Measurements from ENCODE around the gene SLC24A4.

SLC24A4 gene, protein sequence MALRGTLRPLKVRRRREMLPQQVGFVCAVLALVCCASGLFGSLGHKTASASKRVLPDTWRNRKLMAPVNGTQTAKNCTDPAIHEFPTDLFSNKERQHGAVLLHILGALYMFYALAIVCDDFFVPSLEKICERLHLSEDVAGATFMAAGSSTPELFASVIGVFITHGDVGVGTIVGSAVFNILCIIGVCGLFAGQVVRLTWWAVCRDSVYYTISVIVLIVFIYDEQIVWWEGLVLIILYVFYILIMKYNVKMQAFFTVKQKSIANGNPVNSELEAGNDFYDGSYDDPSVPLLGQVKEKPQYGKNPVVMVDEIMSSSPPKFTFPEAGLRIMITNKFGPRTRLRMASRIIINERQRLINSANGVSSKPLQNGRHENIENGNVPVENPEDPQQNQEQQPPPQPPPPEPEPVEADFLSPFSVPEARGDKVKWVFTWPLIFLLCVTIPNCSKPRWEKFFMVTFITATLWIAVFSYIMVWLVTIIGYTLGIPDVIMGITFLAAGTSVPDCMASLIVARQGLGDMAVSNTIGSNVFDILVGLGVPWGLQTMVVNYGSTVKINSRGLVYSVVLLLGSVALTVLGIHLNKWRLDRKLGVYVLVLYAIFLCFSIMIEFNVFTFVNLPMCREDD

DNA sequence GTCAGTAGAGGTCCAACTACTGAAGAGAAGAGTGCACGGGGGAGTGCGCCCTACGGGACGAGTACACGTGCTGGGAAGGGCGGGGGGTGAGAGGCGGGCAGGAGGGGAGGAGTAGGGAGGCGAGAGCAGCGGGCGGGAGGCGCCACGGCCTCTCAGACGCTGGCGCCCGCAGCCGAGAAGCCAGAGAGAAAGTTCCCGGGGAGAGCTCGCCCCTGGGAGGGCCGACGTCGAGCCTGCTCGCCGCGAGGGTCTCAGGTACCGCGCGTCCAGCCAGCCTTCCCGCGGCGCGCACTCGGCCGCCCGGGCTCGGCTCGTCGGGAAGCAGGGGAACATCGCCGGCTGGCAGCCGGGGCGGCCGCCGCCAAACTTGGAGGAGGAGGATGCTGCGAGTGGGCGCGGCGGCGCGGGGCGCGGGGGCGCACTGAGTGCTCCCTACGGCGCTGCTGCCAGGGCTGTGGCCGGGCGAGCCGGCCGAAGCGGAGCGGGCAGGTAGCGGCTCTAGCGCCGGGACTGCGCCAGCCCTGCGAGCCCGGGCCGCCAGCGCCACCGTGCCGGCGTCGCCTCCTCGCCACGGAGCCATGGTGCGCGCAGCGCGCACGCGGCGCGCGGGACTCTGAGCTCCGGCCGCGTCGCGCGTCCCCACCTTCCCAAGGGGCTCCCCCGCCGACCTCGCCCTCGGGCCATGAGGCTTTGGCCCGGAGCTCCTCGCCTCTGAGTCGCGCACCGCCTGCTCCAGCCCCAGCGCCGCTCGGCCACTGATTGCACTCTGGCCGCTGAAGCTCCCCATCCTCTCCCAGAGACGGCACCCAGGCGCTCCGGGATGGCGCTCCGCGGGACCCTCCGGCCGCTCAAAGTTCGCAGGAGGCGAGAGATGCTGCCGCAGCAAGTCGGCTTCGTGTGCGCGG is at the start of gene SLC24A4:
SLC24A4 (plus strand) TSS at position 155 of the 905 bp plus-strand sequence; CDS start at position 821, 666 bp downstream.
- DNase-seq (ENCODE audit: low spot score) = no peak

DNA sequence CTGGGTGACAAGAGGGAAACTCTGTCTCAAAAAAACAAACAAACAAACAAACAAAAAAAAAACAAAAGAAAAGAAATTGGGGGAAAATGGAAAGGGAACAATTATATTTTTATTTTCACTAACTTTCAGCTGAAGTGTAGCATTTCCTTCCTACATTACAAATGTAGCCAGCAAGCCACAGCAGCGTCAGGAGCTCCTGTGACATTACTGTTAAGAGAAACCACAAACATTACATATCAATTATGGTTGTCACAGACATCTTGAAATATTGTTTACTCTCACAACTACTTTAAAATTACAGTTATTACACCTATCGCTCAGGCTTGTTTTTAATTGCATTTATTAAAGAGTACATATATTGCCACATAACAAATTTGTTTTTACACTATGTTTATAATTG is 49.8 kb upstream of the SLC24A4 start:
- DNase-seq (ENCODE audit: low spot score) = no peak

DNA sequence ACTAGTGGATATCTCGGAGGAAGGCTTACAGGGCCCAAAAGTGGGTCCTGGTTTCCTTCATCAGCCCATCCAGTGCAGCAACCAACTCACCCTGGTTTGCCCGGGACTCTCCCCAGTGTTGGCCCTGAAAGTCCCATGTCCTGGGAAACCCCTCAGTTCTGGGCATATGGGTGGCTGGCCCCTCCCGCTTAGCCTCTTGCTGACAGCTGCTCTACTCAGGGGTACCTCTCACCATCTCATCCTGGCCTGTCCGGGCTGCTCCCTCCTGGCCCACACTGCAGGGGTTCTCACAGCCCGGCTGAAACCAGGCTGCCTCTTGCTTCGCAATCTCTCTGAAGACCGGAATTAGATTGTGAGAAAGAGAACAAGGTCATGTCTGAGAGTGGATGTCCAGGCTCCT is 48.9 kb upstream of the SLC24A4 start:
- DNase-seq (ENCODE audit: low spot score) = no peak

DNA sequence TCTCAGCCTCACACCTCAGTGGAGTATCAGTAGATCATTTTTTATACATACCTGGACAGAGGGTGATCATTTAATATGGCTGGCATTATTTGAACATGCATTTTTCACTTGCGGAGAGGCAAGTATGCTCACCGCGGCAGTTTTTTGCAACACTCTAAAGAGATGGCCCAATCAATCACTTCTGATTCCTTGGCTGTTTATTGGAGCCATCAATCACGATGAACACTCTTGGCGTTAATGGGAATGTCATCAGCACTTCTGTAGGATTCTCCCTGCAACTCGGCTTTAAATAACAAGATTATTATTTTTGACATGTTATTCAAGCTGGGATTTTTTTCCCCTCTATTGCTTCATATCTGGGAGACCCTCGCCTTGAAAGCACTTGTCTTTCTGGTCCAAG is 46.9 kb upstream of the SLC24A4 start:
- no peak for DNase-seq (ENCODE audit: low spot score)

DNA sequence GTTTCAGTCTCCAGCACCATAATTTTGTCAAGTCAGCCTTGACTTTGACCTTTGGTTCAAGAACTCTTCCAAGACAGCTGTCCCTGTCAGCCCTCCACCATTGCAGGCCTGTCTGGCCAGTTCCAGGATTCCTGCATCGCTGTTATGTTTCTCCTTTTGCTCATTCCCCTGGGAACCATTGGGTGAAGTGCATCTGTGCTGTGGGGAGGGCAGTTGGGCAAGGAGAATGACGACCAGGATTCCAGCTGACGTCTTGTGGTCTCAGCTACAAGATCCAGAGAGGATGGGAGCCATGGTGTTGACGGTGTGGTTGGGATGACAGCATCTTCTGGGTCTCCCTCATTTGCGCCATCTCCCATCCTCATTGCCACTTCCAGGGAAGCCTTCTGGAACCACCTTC is 45.9 kb upstream of the SLC24A4 start:
- no peak for DNase-seq (ENCODE audit: low spot score)

DNA sequence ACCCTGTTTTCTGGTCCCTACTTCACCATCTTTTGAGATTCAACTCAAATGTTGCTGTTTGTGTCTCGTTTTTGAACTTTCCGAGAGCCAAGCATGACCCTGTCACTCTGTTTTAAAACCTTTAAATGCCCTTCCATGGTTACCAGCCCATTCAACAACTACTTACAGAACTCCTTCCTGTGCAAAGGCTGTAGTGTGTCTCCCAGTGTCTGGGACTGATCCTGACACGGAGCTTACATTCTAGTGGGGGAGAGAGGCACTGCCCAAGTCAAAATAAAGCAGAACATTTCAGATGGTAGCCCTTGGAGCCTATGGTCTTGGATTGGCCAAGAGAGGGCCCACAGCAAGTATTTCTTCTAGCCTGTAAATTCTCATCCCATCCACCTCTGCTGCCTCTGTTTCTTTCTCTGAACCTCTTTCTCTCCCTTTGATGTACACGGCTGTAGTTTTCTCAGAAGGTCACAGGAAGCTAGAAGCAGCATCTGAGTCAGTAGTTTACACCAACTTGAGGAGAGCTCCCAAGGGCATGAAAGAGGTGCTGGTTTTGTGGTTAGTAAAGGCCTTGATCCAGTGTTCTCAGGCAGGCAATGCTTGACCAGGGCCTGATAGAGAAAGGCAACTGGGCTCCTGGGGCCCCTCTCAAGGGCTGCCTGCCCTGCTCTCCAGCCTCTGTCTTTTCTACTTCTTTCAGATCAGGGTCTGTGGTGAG is 42.3 kb upstream of the SLC24A4 start:
- no peak for DNase-seq (ENCODE audit: low spot score)

DNA sequence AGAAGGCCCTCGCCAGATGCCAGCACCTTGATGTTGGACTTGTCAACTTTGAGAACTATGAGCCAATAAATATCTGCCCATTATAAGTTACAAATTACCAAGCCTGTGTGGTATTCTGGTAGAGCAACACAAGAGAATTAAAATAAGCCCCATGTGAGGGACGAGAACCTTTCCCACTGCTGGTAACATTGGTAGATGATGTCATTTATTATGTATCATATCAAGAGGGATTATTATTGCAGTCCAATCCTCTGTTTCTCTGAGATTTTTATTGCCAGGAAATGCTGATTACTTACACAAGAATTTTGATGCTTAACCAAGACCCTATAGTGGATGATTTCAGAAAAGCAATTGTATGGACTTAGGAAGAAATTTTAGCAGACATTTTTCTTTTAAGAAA is 40.3 kb upstream of the SLC24A4 start:
- DNase-seq (ENCODE audit: low spot score) = no peak

DNA sequence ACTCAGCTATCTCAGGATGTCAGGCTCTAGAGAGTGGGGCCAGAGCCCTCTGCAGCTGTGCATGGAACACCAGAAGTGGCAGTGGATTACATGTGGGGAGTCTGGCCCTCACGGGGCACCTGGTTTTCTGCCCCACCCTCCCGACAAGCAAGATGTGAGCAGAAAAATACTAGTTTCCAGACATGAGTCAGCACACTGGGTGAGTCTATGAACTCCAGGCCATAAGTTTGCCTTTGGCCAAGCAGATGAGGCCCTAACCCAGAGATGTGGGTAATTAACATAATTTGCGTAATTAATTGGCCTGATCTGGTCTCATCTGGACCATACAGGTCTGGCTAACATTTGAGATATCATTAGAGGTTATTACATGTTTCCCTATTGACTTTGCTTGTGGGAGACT is 37.7 kb upstream of the SLC24A4 start:
- no peak for DNase-seq (ENCODE audit: low spot score)

DNA sequence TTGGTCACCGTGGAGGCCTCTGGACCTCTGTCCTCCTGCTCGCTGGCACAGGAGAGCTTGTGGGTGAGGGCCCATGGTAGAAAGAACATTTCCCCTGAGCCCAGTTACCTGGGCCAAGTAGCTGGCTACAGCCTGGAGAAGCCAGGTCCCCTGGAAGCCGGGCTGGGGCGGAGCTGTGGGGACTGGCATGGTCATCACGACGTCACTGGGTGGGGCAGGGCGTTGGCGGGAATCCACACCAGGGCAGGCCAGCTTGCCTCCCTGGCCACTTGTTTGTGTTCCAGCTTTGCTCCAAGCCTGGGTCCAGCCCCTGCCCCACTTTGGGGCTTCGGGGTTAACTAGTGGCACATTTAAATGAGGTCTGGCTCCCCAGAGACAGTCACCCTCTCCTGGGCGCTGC is 35.0 kb upstream of the SLC24A4 start:
- DNase-seq (ENCODE audit: low spot score) = no peak

DNA sequence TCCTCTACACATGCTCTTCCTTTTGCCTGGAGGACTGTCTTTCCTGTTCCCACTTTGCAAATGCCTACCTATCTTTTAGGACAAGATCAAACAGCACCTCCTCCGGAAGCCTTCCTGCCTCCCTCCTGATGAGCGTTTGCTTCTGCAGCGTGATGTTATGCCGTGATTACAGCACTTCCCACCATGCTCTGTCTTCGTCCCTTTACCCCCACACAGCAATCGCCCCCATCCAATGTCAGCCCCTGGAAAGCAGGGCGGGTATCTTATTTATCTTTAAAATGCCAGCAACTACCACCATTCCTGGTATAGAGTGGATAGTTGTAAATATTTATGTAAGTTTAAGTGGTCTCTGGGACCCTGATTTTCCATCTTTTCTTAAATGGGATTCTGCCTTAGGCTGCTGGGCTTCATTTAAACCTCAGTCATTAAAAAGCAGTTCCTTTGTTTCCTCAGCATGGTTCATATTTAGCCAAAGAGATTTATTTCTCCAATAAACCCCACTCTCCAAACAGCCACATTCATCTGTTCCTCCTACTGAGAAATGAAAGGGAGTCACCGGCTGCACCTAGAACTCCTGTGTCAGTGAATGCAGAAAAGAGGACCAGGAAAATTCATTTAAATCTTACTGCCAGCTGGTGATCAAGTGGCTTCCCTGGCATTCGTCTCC is 33.8 kb upstream of the SLC24A4 start:
- DNase-seq (ENCODE audit: low spot score) = no peak

DNA sequence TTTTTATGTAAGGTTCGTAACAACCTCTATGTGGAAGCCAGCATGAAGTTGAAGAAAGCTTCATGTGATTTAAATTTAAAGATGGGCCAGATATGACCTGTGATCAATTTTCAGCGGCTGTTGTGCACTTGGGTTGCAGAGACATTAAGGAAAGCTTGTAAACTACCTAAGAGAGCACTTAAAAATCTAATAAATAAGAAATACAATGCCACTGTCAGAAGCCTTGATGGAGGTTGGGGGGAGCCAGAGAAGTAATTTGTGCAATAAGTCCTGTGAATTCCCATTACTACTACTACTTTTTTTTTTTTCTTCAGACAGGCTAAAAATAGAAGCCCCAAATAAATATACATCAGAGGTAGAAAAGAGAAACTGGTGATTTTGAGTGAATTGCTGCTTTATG is 30.3 kb upstream of the SLC24A4 start:
- DNase-seq (ENCODE audit: low spot score) = no peak

DNA sequence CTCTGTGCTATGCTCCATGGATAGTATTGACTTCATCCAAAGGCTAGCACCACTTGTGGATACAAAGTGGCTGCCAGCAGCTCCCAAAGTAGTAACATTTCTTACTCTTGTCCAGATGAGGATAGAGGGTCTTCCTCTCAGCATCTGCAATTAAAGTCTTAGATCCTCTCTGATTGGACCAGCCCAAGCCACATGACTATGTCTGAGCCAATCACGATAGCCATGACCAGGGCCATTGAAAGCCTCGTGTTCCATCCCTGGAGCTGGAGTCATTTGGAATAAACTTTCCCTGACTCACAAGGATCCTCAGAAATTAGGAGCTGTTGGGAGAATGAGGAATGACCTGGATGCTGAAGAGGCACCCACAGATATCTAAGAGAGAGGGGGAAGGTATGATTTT is 28.5 kb upstream of the SLC24A4 start:
- DNase-seq (ENCODE audit: low spot score) = no peak

DNA sequence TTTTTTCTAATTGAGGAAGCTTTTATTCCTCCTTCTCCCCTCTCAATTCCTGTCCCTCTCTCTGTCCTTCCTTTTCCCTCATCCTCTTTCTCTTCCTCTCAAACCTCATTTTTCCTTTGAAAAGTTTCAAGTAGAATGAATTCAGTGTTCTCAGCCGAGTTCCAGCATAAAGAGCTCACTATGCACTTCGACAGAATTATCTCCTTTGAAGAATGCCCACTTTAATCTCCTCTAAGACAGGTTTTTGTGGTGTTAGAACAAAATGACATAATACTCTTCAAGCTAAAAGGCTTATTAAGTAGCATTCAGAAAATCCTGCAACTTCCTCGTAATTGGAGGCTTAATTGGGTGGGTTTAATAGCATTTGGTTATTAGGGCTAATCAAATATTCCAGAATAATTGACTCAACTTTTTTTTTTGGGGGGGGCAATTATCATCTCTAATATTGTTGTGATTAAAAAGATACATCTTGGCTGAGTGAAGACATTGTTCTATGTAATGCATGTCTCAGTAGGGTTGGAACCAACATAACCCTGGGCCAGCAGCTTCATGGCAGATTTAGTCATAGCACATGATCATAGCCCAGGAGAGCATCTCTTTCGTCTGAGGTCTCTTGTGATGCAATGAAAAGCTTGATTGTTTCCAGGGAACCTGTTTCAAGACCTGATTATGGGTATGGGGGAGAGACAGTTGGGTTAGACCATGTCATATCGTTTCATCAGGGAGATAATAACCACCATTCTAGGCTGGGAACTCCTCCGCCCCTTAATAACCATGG is 25.0 kb upstream of the SLC24A4 start:
- no peak for DNase-seq (ENCODE audit: low spot score)

DNA sequence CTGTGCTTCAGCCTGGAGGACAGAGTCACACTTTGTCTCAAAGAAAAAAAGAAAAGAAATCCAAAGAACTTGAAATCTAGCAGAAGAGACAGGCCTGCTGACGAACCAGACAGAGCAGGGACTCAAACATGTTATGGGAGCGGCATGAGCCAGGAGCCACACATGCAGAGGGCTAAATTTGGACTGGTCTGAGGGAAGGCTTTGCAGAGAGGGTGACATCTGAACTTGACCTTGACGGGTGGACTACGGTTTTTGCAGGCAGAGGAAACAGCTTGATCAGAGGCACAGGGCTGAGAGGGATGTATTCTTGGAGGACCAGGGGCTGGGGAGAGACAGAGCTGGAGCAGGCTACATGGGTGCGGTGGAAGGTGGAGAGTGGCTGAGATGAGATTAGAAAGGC is 20.5 kb upstream of the SLC24A4 start:
- no peak for DNase-seq (ENCODE audit: low spot score)

DNA sequence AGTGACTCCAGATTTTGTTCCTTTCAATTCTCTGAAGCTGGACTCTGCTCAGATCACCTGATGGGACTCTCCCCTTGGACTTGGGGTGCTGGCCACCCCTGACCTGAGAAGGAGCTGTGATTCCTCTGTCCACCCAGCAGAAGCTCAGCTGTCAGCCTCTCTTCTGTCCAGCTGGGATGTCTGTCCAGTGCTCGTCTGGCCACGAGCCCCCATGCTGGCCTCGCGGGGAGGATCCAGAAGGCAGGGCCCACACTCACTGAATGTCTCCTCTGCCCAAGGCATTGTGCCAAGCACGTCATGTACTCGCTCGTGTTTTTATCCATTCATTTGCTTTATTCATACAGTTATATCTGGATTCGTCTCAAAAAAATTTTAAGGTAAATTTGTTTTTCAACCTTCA is 14.2 kb upstream of the SLC24A4 start:
- no peak for DNase-seq (ENCODE audit: low spot score)

DNA sequence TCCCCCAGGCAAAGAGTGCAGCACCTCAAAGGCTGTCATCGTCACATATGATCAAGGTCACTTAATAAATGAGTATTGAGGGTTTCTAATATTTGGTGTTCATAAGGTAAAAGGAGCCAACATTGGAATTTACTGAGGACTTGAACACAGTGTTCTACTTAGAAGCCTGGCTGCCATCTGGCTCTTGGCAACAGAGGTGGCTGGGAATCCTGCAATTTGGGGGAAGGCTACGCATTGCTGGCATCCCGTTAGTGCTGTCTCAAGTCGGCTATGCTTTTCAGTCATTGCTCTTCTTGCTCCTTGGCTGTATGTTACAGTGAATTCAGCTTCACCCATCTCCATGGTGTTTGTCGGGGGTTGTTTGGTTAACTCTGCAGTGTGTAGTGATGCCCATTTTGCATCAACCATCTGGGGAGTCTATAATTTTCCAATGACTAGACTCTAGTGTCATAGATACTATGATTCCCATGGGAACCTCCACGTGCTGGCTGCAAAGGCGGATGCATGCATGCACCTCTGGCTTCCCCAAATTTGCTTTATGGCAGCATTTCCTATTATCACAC is 12.9 kb upstream of the SLC24A4 start:
- DNase-seq (ENCODE audit: low spot score) = no peak

DNA sequence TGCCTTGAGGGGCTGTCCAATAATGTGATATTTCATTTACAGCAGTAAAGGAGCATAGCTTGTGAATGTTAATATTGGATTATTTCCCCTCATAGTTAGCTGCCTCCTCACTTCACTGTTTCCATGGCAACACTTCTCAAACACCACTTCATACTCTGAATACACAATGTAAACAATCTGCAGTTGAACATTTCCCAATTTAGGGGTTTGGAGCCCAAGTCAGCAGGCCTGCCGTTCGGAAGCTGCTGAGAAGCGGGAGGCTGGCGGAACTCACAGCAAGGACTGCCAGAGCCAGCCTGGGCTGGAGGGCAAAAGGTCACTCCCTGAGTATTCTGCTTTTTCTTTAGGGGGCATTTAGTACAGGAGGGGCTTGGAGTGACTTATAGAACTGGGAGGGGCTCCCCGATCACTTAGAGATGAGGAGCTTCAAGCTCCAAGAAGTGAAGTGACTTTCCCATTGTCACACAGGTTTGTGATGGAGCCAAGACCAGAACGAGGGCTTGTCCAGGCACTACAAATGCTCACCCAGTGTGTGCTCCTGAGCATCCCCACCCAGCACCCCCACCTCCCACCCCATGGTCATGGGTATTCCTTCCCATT is 12.1 kb upstream of the SLC24A4 start:
- DNase-seq (ENCODE audit: low spot score) = no peak

DNA sequence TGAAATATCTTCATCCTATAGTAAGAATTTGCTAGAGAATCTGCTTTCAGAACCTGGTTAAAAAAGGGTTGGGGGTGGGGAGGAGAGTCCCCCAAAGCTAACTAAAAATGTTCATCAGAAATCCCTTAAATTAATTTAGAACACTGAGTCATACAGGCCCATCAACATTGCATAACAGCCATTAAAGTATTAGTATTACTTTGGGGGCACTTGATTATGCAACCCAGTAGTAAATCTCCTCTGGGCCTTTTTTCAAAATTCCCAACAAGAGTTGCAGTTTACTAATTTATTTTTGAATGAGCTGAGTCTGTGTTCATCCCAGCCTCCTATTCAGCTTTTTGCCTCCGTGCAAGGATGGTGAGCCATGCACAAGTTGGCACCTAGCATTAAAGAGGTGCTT is 8.8 kb upstream of the SLC24A4 start:
- DNase-seq (ENCODE audit: low spot score) = no peak

DNA sequence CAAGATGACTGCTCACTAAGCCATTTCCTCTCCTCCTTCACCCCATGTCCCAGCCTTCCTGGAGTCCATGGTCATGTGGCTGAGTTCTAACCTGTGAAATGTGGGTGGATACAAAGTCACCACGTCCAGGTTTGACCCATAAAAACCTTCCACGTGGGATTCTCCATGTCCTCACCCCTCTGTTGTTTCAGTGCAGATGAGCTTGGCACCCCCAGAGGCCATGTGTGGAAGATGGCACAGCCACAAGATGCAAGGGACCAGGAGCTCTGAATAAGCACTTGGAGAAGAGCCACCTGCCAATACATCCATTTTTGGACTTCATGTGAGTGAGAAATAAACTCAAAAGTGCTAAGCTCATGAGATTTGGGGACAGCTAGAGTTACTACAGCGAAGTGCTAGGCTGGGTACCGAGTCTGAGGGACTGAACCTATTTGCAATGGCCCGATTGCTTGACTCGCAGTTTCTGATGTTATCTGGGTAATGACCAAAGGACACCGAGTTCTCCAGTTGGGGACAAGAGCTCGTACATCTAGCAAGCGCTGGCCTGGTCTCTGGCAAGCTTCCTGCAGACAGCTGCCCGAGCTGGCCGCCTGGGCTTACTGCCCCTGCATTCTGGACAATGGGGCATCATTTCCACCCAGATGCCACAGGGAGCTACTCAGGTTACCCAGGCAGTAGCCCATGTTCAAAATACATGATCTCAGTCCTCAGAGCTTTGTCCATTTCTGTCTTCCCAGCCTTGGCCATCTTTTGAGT is 7.7 kb upstream of the SLC24A4 start:
- no peak for DNase-seq (ENCODE audit: low spot score)
